ENCODE results near the gene USE1. TPM values are rescaled to one million over a fixed set of nuclear protein-coding genes. Genes with fewer than 3 reads are reported as not detected.

The USE1 gene
- polyA plus RNA-seq, 1 experiment, result 21.1 TPM

DNA sequence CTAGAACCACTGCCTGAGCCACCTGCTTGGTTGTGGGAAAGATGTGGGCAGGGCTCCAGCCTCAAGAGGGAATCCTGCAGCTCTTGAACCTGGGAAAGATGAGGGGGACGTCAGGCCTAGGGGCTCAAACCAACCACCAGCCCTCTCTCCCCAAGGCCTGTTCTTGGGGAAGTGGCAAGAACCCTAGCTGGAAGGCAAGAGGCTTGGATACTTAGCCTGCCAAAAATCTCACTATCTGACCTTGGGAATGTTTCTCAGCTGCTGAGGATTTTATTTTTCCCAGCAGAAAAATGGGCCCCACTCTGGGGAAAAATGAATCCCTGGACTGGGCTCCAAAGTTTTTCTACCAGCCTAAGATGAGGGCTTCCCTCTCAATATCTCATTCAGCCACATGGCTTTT, 44.8 kb downstream of the USE1 start:
- Histone ChIP-seq H3K27ac (ENCODE audit: low read depth, low read length) (no peak overlapping the region), H3K4me3 (ENCODE audit: low read depth, low read length) (no peak overlapping the region), H3K27me3 (ENCODE audit: control insufficient read depth, insufficient read depth, low read length) (peaks cover 8% of the 10 kb centered on the region), H3K9me3 (ENCODE audit: control insufficient read depth, insufficient read depth, low read length) (peaks cover 17% of the 10 kb centered on the region)
- POLR2A ChIA-PET, result no interaction called here
- no peak for TF ChIP-seq CTCF (IDR thresholded peaks at IDR 0.05; ENCODE audit: low read depth, low read length)
- no peak for DNase-seq (ENCODE audit: low read depth, low spot score)
- CTCF ChIA-PET, result interaction anchor here (0.6 to 1.9 kb wide), 8 partner anchors 7 to 194 kb away, joined by 3 to 7 read pairs (median 3); no protein-coding TSS in a partner anchor

GRCh38 chr19:17260842-17261325, 45.7 kb downstream of the USE1 start:
- H3K4me3 ChIP-seq (ENCODE audit: low read depth, low read length), result no peak overlapping the region
- ChIA-PET CTCF (interaction anchor here (0.6 to 1.9 kb wide), 9 partner anchors 8 to 269 kb away, joined by 3 to 7 read pairs (median 3); no protein-coding TSS in a partner anchor), POLR2A (no interaction called here)
- H3K27me3 ChIP-seq (ENCODE audit: control insufficient read depth, insufficient read depth, low read length), result peaks cover 8% of the 10 kb centered on the region
- H3K9me3 ChIP-seq (ENCODE audit: control insufficient read depth, insufficient read depth, low read length), result peaks cover 17% of the 10 kb centered on the region
- peak; percentile 83 for TF ChIP-seq CTCF (IDR thresholded peaks at IDR 0.05; ENCODE audit: low read depth, low read length)
- H3K27ac ChIP-seq (ENCODE audit: low read depth, low read length), result no peak overlapping the region
- DNase-seq (ENCODE audit: low read depth, low spot score), result no peak

GRCh38 chr19:17262557-17262956, 47.4 kb downstream of the USE1 start:
- CTCF ChIA-PET, result interaction anchor here (0.5 to 0.7 kb wide), 3 partner anchors 17 to 123 kb away, joined by 3 to 6 read pairs (median 3); no protein-coding TSS in a partner anchor
- Histone ChIP-seq H3K27ac (ENCODE audit: low read depth, low read length) (no peak overlapping the region), H3K4me3 (ENCODE audit: low read depth, low read length) (no peak overlapping the region), H3K27me3 (ENCODE audit: control insufficient read depth, insufficient read depth, low read length) (peaks cover 8% of the 10 kb centered on the region), H3K9me3 (ENCODE audit: control insufficient read depth, insufficient read depth, low read length) (peaks cover 17% of the 10 kb centered on the region)
- POLR2A ChIA-PET, result no interaction called here
- TF ChIP-seq CTCF (IDR thresholded peaks at IDR 0.05; ENCODE audit: low read depth, low read length), result no peak
- no peak for DNase-seq (ENCODE audit: low read depth, low spot score)

GRCh38 chr19:17263712-17264640, 48.8 kb downstream of the USE1 start:
- POLR2A ChIA-PET, result no interaction called here
- Histone ChIP-seq H3K9me3 (ENCODE audit: control insufficient read depth, insufficient read depth, low read length) (peaks cover 13% of the 10 kb centered on the region), H3K4me3 (ENCODE audit: low read depth, low read length) (no peak overlapping the region), H3K27ac (ENCODE audit: low read depth, low read length) (no peak overlapping the region), H3K27me3 (ENCODE audit: control insufficient read depth, insufficient read depth, low read length) (peaks cover 5% of the 10 kb centered on the region)
- DNase-seq (ENCODE audit: low read depth, low spot score), result no peak
- TF ChIP-seq CTCF (IDR thresholded peaks at IDR 0.05; ENCODE audit: low read depth, low read length), result no peak
- CTCF ChIA-PET, result interaction anchor here (0.6 kb wide), 1 partner anchor 146 kb away, joined by 7 read pairs; no protein-coding TSS in a partner anchor

- Histone ChIP-seq H3K27me3 (ENCODE audit: control insufficient read depth, insufficient read depth, low read length) (peaks cover 4% of the 10 kb centered on the region), H3K4me3 (ENCODE audit: low read depth, low read length) (no peak within 1 kb of the TSS), H3K9me3 (ENCODE audit: control insufficient read depth, insufficient read depth, low read length) (peaks cover 6% of the 10 kb centered on the region), H3K27ac (ENCODE audit: low read depth, low read length) (no peak within 1 kb of the TSS)
- DNase-seq (ENCODE audit: low read depth, low spot score), result no peak
- CTCF ChIA-PET, result interaction anchor here (0.6 to 1.3 kb wide), 2 partner anchors 18 to 147 kb away, joined by 3 to 7 read pairs; no protein-coding TSS in a partner anchor
- POLR2A ChIA-PET, result no interaction called here
- no peak for TF ChIP-seq CTCF (IDR thresholded peaks at IDR 0.05; ENCODE audit: low read depth, low read length)
Measured at GRCh38 chr19:17264641-17264979, 49.5 kb downstream of the USE1 start, which contains the start of gene USHBP1. Gene USHBP1, minus strand, starts transcription at chr19:17264745. Its CDS starts 446 bp downstream, at chr19:17264299.

Data from AG04450 (cell line).